CD4-positive, alpha-beta T cell treated with Interleukin-6 for 4 hours (primary cell): ENCODE data around the gene TCEANC2.

Experiments
- DNase-seq: peaks from one replicate; pipeline ENCODE4 v3.0.0-alpha.2; 2020; ENCODE audit warnings: mixed read lengths

TCEANC2 gene

GRCh38 chr1:54138994-54139393, 85.6 kb downstream of the TCEANC2 start:
- no peak for DNase-seq

- DNase-seq = no peak
Measured at GRCh38 chr1:54139711-54140110, 86.3 kb downstream of the TCEANC2 start.

- DNase-seq = no peak
Measured at GRCh38 chr1:54142146-54142900, 88.9 kb downstream of the TCEANC2 start.

- no peak for DNase-seq
Measured at GRCh38 chr1:54144366-54144765, 91.0 kb downstream of the TCEANC2 start.

- DNase-seq = no peak
Measured at GRCh38 chr1:54149734-54150133, 96.3 kb downstream of the TCEANC2 start.

- DNase-seq = no peak
Measured at GRCh38 chr1:54151013-54151412, 97.6 kb downstream of the TCEANC2 start.

GRCh38 chr1:54152696-54153095, 99.3 kb downstream of the TCEANC2 start, which contains the start of gene CDCP2:
CDCP2 (minus strand) TSS chr1:54153000; CDS start chr1:54152922, 78 bp downstream.
- no peak for DNase-seq

- DNase-seq = no peak
Measured at GRCh38 chr1:54153535-54154439, 100.4 kb downstream of the TCEANC2 start.
